GM19455 (cell line): ENCODE data around the gene PTPRM.

Source experiments
- ATAC-seq: cut with Tn5 transposase; IDR thresholded peaks from one replicate; pipeline ENCODE4 v1.9.1; 2021; ENCODE audit not compliant: unreplicated experiment

PTPRM gene

DNA sequence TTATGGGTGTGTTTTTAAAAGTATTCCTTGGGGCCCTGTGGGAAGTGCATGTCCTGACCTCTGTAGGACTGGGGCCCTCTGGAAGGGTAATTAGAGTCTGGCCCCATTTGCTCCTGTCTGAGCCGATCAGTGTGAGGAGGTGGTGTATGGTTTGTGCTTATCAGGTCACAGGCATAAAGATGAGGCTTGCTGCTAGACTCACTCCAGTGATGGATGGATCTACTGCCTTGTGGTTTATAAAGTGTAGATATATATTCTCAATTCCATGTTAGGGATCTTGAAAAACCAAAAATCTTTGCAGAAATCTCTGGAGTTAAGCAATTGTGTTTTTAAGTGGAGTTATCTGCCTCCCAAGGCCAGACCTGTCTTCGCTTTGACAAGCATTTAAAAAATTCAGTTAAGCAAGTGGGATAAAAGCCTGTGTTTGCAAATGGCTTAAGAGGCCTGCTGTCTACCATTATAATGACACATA is 182.4 kb downstream of the PTPRM start:
- ATAC-seq = no peak

GRCh38 chr18:7750095-7750663 is 183.1 kb downstream of the PTPRM start:
- ATAC-seq = no peak

GRCh38 chr18:7750966-7751365 is 183.8 kb downstream of the PTPRM start:
- no peak for ATAC-seq

DNA sequence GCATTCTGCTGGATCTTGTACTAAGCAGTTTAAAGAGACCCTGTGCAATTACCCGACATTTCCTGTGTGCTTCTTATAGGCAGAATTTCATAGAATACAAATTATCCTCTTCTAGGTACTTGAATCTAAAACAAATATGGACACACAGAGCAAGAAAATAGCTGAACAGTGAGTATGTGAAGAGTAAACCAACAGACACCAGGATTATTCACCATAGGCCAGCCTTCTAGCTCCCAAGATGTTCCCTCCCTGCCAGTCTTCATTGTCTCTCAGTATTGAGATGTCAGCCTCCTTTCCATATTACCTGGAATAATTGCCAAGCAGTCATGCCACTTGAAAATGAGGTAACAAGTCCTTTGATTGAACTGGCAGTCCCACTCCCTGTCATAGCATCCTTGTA is 187.1 kb downstream of the PTPRM start:
- no peak for ATAC-seq

DNA sequence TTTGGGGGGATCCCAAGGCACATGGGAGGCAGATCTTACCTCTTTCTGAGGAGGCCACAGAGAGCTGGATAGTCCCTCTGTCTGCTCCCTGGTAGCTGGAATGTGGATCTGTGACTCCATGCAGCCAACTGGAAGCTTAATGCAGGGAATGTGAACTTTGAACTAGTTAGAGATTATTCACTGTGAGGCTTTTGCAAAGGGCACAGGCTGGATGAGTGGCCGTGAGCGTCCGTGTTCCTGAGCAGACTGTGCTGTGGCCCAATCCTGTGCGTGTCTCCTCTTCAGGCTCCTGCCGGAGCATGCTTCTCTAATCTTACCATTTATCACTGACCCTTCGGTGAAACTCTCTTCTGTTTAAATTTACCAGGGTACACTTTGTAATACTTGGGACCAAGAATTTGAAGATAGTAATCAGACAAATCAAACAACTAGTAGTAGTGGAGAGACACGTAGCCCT is 187.6 kb downstream of the PTPRM start:
- no peak for ATAC-seq

DNA sequence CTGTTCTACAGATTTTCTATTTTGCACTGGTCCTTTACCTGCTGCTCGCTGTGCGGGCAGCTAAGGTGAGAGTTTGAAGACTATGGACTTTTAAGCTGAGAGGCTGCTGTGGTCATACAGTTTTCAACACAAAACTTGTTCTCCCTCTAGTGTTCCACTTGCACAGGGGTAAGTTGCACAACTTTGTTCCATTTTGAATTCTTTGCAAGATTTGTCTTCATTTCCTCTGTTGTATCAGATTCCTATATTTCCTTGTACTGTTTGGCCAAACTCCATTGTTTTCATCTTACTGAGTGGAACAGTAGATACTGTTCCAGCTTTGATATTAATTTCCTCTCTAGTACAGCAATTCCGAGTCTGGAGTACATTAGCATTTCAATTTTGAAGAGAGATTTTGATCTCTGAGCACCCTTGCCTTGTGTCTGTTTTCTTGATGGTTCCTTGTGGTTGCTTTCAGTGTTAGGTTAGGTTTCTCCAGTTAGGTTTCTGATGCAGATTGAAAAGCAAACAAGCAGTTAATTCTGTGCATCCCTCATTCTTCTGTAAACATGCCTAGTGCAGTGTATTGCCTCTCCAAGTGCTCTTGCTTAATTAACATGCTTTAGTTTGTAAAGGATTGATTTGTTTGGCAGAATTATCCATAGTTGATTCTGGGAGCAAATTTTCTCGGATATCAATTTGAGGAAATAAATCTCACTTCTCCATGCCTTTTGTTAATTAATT is 188.8 kb downstream of the PTPRM start:
- no peak for ATAC-seq

- ATAC-seq = no peak
Observed at GRCh38 chr18:7757175-7757574, 190.1 kb downstream of the PTPRM start.

DNA sequence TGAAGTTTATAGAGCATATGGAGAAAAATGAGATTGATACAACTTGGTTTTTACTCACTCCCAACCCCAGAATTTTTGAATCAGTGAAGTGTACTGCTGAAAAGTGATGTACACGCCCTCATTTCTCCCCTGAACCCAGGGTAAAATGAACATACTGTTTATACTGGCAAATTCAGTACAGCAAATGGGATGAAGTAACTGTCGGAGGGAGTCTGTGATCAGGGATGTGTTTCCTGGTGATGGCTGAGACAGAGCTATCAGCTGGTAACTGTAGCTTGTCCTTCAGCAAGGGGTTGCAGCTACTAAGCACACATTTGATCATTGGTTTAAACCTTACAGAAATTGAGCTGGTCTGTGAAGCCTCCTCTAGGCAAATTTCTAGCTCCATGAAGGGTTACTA is 191.6 kb downstream of the PTPRM start:
- ATAC-seq = no peak

DNA sequence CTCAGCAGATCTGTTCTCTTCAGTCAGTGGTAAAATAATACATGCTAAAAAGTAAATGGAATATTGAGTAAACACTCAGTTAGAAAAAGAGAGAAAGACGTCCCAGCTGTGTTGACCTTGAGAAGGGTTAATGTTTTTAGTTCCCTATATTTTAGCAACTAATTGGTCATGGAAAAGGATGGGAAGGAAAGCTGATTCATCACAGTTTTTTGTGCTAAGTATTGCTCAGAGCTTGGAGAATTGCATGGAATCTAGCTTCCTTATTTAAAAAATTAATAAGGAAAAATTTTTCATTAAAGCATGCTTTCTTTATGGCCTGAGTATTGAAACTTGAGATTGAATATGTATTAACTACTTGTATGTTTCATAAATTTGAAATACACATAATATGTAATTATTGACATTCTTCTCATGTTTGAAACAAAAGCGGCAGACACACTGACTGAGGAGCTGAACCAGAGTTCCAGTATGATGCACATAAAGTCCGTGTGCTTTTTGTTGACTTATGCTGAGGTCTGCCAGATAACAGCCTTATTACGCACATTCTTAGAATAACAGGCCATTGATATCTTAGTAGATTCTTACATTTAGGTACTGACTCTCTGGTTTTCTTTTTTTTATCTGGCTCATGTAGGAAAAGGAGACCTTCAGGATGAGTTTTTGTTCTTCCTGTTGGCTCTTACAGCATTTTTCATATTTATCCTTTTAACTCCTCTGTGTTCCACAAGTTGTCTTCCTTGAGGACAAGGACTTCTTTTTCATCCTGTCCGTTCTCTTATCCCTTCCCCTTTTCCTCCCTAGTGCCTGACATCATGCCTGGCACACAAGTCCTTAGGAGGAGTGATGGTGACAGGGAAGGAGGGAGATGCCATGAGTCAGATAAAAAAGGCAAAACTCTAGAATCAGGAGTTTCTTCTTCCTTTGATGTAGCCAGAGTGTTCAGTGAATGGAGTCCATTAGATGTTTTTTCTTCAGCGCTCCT is 194.1 kb downstream of the PTPRM start:
- ATAC-seq = no peak

DNA sequence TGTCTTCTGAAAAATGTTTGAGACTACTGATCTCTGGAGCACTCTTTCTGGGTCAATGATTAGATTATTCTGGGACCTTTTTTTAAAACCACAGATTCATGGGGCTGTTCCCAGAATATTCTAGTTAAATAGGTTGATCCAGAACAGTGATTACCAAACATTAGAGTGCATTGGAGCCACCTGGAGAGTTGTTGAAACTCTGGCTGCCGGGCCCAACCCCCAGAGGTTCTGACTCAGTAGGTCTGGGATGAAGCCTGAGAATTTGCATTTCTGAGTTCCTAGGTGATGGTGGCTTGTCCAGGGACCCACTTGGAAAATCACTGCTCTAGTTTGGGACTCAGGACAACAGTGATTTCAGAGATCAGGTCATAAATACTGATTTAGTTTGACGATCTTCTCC is 197.3 kb downstream of the PTPRM start:
- no peak for ATAC-seq

GRCh38 chr18:7766346-7766745 is 199.2 kb downstream of the PTPRM start:
- ATAC-seq = no peak

DNA sequence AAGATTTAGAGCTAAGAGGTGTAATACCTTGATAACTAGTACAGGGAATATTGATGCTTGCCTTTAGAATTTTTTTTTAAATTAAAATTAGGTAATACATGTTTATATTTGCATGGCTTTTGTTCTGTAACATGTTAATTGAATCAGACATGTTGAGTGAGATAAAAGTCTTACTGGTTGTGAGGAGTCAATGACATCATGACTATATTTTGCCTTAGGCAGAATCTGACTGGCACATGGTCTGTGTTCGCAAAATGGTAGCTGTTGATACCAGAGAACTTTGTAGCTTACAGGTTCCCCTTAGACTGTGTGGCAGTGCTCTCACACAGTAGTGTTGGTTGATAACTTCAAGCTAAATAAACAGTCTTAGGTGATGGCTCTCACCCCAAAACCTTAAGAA is 199.7 kb downstream of the PTPRM start:
- ATAC-seq = no peak

GRCh38 chr18:7770908-7771307 is 203.8 kb downstream of the PTPRM start:
- no peak for ATAC-seq

DNA sequence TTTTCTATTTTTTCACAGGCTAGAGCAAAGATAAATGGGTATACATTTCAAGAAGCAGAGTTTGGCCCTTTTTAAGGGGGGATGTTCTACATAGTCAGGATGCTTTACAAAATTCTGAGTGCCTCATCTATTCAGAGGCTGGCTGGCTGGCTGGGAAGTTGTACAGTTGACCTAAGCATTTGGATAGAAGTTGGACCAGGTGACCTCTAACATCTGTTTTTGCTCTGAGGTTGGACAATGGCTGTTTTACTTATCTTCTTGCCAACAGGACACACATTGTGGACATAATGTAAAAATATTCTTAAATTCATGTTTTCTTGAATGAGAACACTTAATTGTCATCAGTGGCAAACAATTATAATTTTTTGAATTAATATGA is 205.4 kb downstream of the PTPRM start:
- no peak for ATAC-seq

DNA sequence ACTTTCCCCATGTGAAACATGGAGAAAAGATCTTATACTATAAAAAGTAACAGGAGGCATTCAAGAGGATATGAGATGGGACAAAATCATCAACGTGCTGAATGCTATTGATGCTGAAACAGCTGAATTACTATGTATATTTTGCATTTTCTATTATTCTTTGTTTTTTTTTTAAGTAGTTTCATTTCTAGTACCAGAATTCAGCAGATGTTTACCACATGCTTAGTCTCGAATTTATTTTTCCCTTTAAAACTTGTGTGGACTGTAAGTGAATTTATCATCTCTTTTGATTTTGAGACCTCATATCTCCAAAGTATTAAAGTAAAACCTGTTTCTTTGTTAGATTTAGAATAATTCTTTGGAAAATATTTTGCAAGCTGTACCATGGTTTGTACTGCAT is 205.8 kb downstream of the PTPRM start:
- no peak for ATAC-seq

DNA sequence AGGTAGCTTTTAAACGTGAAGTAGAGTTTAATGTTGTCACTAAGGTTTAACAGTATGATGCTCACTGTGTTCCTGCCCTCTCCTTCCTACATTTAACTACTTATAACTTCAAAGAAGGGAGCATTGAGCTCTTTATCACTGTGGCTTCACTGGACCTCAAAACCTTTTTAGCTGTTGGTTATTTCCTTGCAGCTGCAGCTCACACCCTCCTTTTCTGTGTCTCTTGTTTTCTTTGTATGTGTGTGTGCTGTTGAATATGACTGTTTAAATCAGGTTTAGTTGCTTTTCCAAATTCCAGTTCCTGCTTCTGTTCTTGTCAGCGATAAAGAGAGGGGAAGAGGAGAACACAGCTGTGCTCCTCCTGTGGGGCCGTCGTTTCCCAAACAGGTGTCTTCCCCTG is 208.0 kb downstream of the PTPRM start:
- ATAC-seq = no peak

DNA sequence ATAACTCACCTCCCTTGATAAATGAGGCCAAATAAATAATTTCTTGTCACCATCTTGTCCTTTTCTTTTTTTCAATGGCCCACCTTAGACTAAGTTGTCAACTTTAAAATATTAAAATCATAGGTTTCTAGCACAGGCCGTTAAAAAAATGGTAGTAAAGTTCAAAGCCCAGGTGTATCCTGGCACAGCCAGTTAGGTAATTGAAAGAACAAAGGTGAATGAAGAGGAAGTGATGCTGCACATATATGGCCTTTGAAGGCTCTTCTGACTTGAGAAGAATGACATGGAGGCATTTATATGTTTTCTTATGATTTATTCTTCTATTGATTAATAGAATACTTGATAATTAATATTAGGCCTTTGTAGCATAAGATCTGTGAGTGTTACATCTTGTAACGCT is 208.7 kb downstream of the PTPRM start:
- no peak for ATAC-seq

DNA sequence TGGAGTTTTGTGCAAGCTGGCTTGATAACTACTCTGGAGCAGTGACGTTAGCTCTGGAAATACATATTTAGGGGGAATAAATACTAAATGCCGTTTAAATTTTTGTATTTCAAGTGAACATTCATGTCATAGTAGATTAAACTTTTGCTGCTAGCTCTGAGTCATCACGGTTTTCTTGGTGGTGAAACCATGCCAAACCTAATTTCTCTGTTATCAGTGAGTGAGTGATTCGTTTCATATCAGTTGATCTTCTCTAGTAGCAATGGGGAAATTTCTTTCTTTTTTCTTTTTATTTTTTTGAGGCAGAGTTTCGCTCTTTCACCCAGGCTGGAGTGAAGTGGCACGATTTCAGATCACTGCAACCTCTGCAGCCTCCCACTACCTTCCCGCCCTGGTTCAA is 211.1 kb downstream of the PTPRM start:
- no peak for ATAC-seq

- no peak for ATAC-seq
Observed at GRCh38 chr18:7779211-7779610, 212.1 kb downstream of the PTPRM start.

DNA sequence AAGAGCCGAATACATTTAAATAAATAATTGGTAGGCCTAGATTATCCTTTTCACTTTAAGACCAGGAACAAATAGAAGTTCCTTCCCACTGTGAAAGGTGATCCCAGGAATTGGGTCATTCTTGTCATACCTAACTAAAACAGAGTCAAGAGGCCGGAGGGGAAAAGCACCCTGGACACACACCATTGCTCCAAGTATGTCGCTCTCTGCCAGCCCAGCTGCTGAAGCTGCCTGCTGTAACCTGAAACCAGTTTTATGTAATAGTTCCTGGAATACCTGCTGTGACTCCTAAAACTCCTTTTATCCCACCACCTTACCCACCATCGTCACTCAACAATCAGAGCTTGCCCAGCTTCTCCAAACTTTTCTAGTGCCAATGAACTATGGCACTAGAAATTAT is 217.1 kb downstream of the PTPRM start:
- ATAC-seq = no peak

DNA sequence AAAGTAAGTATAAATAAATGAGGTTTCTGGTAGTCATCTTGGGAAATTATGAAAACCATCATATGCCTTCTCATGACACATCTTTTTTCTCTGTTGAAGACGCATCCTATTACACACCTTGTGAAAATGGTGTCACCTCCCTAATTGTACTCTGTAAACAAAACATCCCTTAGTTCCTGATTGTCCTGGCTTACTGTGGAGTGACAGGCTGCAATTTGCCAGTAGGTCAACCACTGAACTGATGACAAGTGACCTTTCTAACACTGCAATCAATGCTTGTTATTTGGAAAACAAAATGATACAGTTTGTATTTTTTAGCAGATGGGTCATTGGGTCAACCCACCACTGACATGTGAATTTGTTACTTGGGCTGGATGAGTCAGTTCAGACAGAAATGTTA is 219.5 kb downstream of the PTPRM start:
- no peak for ATAC-seq

GRCh38 chr18:7787339-7787738 is 220.2 kb downstream of the PTPRM start:
- ATAC-seq = no peak
